COLO668 (cell line): ENCODE data around the gene FRAS1.
"Not testable (repeated sequence)": the region's sequence is repeated elsewhere in the genome, so short reads cannot be mapped to it uniquely, and the experiment has no call there.

Experiments
- DNase-seq: peaks from one replicate; lab custom pipeline; 2025; ENCODE audit not compliant: unreplicated experiment; lab: John Stamatoyannopoulos, UW

The FRAS1 gene

GRCh38 chr4:78423790-78424189, 366.7 kb downstream of the FRAS1 start:
- no peak for DNase-seq

GRCh38 chr4:78424461-78424860, 367.3 kb downstream of the FRAS1 start:
- no peak for DNase-seq

GRCh38 chr4:78426972-78427371, 369.8 kb downstream of the FRAS1 start:
- DNase-seq, result no peak

GRCh38 chr4:78428996-78429395, 371.9 kb downstream of the FRAS1 start:
- DNase-seq, result no peak

- DNase-seq, result no peak
Measured at GRCh38 chr4:78432896-78433295, 375.8 kb downstream of the FRAS1 start.

GRCh38 chr4:78437608-78438088, 380.5 kb downstream of the FRAS1 start:
- no peak for DNase-seq

GRCh38 chr4:78439328-78439727, 382.2 kb downstream of the FRAS1 start:
- DNase-seq, result no peak

- DNase-seq, result no peak
Measured at GRCh38 chr4:78441756-78442155, 384.6 kb downstream of the FRAS1 start.

- no peak for DNase-seq
Measured at GRCh38 chr4:78446619-78447018, 389.5 kb downstream of the FRAS1 start.

GRCh38 chr4:78451407-78451806, 394.3 kb downstream of the FRAS1 start:
- DNase-seq, result no peak

GRCh38 chr4:78454016-78454415, 396.9 kb downstream of the FRAS1 start:
- no peak for DNase-seq

GRCh38 chr4:78457751-78458150, 400.6 kb downstream of the FRAS1 start:
- DNase-seq, result no peak

GRCh38 chr4:78459327-78459726, 402.2 kb downstream of the FRAS1 start:
- no peak for DNase-seq

- DNase-seq, result no peak
Measured at GRCh38 chr4:78460368-78460767, 403.2 kb downstream of the FRAS1 start.

GRCh38 chr4:78464265-78464664, 407.1 kb downstream of the FRAS1 start:
- DNase-seq, result no peak

GRCh38 chr4:78467223-78467622, 410.1 kb downstream of the FRAS1 start:
- not testable (repeated sequence) for DNase-seq

- DNase-seq, result no peak
Measured at GRCh38 chr4:78468272-78468671, 411.1 kb downstream of the FRAS1 start.

GRCh38 chr4:78476108-78476704, 419.1 kb downstream of the FRAS1 start:
- no peak for DNase-seq

GRCh38 chr4:78477276-78477675, 420.2 kb downstream of the FRAS1 start:
- DNase-seq, result no peak

GRCh38 chr4:78478523-78478922, 421.4 kb downstream of the FRAS1 start:
- DNase-seq, result no peak

GRCh38 chr4:78480286-78480685, 423.2 kb downstream of the FRAS1 start:
- no peak for DNase-seq

- DNase-seq, result no peak
Measured at GRCh38 chr4:78481180-78481579, 424.1 kb downstream of the FRAS1 start.

- no peak for DNase-seq
Measured at GRCh38 chr4:78482281-78482680, 425.2 kb downstream of the FRAS1 start.
